Ishikawa (cell line): ENCODE measurements around the gene CTNND2.

Experiments used
- CEBPB ChIP-seq: IDR thresholded peaks from 2 replicates; pipeline ENCODE4 v1.6.1; 2012
- FOXM1 ChIP-seq: IDR thresholded peaks from 2 replicates; pipeline ENCODE4 v1.6.1; 2012; ENCODE audit warnings: low read depth, borderline replicate concordance
- NFIC ChIP-seq: IDR thresholded peaks from 2 replicates; pipeline ENCODE4 v1.6.1; 2012
- RAD21 ChIP-seq: IDR thresholded peaks from 2 replicates; pipeline ENCODE4 v1.6.1; 2012; ENCODE audit warnings: low read depth
- TAF1 ChIP-seq: IDR thresholded peaks from 2 replicates; pipeline ENCODE4 v1.6.1; 2012; ENCODE audit warnings: low read depth, mild to moderate bottlenecking
- USF1 ChIP-seq: IDR thresholded peaks from 2 replicates; pipeline ENCODE4 v1.6.1; 2012
- YY1 ChIP-seq: IDR thresholded peaks from 2 replicates; pipeline ENCODE4 v1.6.1; 2012; ENCODE audit warnings: low read depth

DNA sequence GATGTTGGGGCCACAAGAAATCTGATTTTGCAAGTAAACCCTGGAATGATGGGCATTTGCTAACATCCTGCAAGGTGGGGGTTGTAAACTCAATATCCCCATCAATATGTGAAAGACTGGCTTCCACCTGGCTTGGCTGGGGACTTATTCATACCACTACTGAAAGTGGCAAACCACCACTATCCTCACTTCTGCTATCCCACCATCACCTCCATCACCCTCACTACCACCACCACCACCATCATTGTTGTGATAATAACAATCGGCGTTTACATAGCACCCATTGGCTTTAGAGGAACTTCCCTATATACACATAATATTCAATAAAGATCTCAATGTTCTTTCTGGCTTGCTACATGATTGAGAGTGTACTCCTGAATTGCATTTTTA, 918.5 kb downstream of the CTNND2 start:
- TF ChIP-seq FOXM1 = no peak
- TF ChIP-seq RAD21 = no peak
- TF ChIP-seq TAF1 = no peak
- no peak for TF ChIP-seq NFIC
- no peak for TF ChIP-seq USF1
- TF ChIP-seq CEBPB = no peak
- no peak for TF ChIP-seq YY1
